HG03575 (cell line): ENCODE measurements around the gene CLOCK.

ENCODE experiments used
- ATAC-seq: cut with Tn5 transposase; IDR thresholded peaks from one replicate; pipeline ENCODE4 v1.9.1; 2021; ENCODE audit not compliant: unreplicated experiment, insufficient number of reproducible peaks, low FRiP score; ENCODE audit errors: extremely low read depth

Gene CLOCK

DNA sequence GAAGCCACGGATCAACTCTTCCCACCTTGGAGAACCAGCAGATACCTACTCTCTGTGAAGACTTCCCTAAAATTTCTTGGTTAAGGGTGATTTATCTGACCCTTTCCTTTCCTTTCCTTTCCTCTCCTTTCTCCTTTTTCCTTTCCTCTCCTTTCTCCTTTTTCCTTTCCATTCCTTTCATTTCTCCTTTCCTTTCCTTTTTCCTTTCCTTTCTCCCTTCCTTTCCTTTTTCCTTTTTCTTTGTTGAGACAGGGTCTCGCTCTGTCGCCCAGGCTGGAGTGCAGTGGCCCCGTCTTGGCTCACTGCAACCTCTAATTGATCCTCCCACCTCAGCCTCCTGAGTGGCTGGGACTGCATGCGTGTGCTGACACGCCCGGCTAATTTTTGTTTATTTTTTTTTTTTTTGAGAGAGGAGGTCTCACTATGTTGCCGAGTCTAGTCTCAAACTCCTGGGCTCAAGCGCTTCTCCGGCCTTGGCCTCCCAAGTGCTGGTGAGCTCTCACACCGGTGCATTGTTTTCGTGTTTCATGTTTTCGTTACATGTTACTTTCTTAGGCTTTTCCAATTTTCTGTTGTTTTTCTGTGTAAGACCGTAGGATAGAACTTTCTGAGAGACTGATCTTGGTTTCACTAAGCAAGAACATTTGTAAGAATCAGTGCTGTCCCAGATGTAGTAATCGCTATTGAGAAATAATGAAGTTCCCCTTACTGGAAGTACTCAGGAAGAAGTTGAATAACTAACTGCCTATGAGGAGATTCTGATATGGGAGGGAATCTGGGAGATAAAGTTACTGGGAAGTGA is 149.0 kb downstream of the CLOCK start:
- no peak for ATAC-seq

- ATAC-seq: no peak
Measured at GRCh38 chr4:55397126-55397436, 149.6 kb downstream of the CLOCK start.

DNA sequence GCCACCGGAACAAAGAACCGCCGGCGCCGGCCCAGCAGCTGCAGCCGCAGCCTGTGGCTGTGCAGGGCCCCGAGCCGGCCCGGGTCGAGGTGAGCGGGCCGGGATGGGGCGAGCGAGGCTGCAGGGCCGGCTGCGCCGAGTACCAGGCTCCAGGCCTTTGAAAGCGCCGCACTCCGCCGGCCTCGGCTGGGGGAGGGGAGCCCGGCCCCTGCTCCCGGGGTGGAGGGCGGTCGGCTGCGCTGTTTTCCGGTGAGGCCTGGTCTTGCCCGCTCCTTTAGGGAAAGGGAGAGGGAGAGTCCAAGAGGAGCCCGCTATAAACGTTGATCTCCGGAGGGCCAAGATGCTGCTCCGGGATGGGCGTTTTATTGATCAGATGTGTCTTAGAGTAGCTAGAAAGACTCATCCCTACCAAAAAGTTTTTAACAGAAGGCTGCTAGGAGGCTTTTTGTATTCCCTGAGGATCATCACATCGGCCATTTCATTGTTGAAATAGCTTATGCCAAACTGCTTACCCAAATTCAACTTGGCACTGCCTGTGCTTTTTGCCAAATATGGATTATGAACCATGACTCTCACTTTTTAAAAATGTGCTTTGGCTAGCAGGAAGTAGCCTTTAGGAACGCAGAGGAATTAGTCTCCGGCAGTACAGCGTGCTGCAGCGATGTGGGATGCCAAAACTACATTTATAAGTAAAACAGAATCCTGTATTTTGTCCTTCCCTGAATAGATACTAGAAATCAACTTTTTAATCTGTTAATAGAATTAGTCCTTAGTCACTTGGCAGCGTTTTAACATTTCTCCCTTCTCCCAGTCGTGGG is 150.2 kb downstream of the CLOCK start:
- no peak for ATAC-seq

DNA sequence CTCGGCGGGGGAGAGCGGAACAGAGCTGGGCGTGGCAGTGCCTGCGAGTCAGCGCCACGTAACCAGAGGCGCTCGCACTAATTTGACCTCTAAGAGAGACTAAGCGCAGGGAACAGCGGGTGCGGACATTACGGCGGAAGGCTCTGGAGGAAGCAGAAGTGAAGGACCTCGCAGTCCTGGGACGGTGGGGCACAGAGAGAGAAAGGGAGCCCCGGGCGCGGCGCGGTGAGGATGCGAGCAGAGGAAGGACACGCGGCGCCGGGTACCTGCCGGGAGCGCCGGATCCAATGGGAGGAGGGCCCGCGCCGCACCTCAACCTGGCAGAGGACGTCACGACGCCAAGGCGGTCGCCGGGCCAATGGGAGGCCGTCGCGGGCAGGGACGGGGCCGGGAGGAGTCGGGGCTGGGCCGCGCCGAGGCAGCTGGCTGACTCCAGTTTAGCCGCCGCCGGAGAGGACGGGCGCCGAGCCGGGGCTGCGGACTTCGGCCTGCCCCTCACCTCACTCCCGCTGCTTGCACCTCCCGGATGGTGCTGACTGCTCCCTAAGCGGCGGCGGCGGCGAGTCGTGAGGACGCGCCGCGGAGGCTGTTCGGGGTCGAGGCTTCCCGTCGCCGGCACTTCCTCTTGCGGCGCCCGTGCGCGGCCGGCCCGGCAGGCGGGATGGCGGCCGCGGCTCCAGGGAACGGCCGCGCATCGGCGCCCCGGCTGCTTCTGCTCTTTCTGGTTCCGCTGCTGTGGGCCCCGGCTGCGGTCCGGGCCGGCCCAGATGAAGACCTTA is 151.0 kb downstream of the CLOCK start, which contains the start of gene TMEM165:
Gene TMEM165 (plus strand): TSS at position 429 of the 779 bp plus-strand sequence. CDS start 233 bp downstream, at position 662.
- peak; percentile 55 for ATAC-seq

DNA sequence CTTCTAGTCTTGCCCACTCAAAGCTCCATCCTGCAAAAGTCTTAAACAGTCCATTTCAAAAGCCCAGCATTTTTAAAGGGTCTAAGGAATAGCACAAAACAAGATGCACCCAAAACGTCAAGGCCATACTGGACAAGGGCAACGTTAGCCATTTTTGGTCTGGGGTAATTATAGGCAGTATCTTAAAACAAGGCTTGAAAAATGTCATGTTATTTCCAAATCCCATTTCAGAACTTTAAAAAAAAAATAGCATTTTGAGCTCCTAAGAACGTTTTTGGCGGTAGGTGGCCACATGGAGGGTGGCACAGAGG is 151.5 kb downstream of the CLOCK start:
- no peak for ATAC-seq

- no peak for ATAC-seq
Measured at GRCh38 chr4:55393461-55394320, 153.0 kb downstream of the CLOCK start.

DNA sequence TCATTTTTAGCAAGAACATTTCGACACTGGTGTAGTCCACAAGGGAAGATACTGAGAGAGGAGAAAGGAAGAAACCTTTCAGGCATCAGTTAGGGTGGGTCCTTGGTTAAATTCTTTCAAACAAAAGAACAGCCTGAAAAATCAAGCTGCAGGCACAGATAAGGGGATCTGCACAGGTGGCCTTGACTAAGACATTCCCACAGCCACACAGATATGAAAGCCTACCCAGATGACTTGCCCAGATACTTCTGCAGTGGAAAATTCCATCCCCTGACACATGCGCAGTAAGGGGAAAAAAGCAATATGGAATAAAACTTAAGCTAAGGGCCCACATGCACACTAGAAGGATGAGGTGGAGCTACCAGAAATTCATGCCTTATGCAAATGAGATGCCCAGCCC is 159.9 kb downstream of the CLOCK start:
- ATAC-seq: no peak

DNA sequence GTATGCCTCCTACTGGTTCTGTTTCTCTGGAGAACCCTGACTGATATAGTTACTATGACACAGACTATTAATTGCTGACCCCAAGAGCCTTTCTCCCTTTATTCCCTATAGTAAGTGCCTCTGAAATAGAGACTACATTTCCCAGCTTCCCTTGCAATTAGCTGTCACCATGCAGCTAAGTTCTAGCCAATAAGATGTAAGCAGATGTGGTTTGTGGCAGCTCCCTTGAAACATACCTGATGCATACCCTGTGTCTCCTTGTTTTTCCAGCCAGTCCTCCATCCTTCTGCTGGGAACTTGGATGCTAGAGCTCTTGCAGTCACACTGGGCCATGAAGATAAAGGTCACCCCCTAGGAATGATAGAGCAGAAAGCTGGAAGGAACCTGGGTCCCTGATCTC is 160.6 kb downstream of the CLOCK start:
- ATAC-seq: peak; percentile 69

GRCh38 chr4:55385201-55385649 is 161.5 kb downstream of the CLOCK start:
- ATAC-seq: no peak

DNA sequence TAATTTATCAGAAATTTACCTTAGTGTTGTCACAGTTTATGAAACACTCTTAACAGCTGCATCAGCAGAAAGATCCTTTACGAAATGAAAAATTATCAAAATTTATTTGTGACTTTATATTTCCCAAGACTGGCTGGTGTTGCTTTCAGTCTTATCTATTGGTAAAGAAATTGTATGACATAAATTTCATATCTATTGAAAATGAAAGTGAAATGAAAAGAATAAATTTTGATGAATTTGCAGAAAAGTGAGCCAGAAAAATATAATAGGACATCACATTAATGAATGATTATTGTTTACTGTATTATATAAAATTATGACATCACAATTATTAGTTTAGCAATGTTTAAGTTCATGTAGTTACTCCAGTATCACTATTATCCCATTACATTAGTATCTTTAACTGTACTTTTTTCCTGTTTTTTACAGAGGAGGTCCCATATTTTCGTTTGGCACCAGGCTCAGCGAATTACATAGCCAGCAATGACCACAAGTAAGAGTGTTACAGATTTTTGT is 164.2 kb downstream of the CLOCK start:
- no peak for ATAC-seq

GRCh38 chr4:55381502-55381901 is 165.2 kb downstream of the CLOCK start:
- ATAC-seq: no peak

DNA sequence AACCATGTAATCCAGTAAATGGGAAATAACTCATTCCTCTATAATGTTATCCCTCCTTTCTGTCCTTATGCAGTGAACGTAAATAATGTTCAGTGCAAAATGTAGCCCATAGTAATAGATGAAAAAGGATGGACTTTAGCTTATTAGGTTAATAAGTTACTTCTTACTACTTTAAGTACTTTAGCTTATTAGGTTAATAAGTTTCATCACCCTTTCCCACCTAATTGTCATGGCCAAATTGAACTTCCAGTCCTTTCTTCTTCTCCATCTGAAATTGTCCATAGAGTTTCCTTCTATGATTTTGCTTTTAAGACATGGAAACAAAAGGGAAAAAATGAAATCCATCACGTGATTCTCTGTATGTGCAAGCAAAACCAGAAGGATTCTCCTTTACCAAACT is 166.1 kb downstream of the CLOCK start:
- no peak for ATAC-seq

GRCh38 chr4:55378617-55379467 is 167.9 kb downstream of the CLOCK start:
- no peak for ATAC-seq
